Renal cortical epithelial cell (primary cell): ENCODE results near the gene MRGPRX2. TPM values are rescaled to one million over a fixed set of nuclear protein-coding genes. Genes with fewer than 3 reads are reported as not detected.

Experiments used
- total RNA-seq: library from RNA; depleted of rRNA; stranded (reverse); fragments of >200 nt; gene quantifications from 2 replicates; pipeline ENCODE4 v1.2.3, GENCODE V29; 2014

MRGPRX2 gene
- total RNA-seq, 1 donor from 2014 or later: not detected

Other genes starting within 250 kb of the MRGPRX2 start
- gene MRGPRX1, start 121.3 kb downstream of the MRGPRX2 start, total RNA-seq: not detected in 2 replicates
- 28.5 and 63.6 TPM in 2 replicates for gene ZDHHC13, start 56.5 kb upstream of the MRGPRX2 start, total RNA-seq
- gene CSRP3, start 141.3 kb upstream of the MRGPRX2 start, total RNA-seq: not detected in 2 replicates
- gene E2F8, start 180.2 kb upstream of the MRGPRX2 start, total RNA-seq: 0.65 and 1.0 TPM in 2 replicates